DLD1 (cell line): ENCODE results near the gene NTRK3.

ENCODE experiments used
- in situ Hi-C: cut with HindIII; loops from 2 replicates; pipeline ENCODE4 v1.10.0; 2017; ENCODE audit warnings: low sequenced_read_pairs

NTRK3 gene

GRCh38 chr15:88188300-88188699 is 68.2 kb downstream of the NTRK3 start:
- in situ Hi-C loops, result no loop called here

GRCh38 chr15:88187195-88187594 is 69.3 kb downstream of the NTRK3 start:
- in situ Hi-C loops, result no loop called here

- in situ Hi-C loops, result no loop called here
Measured at GRCh38 chr15:88185584-88185983, 71.0 kb downstream of the NTRK3 start.

GRCh38 chr15:88181613-88182012 is 74.9 kb downstream of the NTRK3 start:
- in situ Hi-C loops, result no loop called here

DNA sequence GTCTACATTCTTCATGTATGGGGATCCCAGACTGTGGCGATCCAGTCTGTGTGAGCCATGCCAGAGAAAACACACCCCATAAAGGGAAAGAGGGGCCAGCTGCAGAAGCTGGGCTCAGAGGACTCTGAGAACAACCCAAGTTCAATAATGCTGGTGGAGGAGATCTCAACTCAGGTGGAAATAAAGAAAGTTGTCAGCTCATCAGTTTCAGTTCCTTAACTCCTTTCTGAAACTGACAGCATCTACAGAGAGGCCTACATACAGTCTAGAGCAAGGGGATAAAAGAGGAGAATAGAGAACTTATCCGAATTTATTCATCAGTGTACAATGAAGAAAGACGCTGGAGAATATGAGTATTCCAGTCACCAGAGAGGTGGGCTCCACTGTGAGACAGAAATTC is 77.0 kb downstream of the NTRK3 start:
- in situ Hi-C loops, result no loop called here

DNA sequence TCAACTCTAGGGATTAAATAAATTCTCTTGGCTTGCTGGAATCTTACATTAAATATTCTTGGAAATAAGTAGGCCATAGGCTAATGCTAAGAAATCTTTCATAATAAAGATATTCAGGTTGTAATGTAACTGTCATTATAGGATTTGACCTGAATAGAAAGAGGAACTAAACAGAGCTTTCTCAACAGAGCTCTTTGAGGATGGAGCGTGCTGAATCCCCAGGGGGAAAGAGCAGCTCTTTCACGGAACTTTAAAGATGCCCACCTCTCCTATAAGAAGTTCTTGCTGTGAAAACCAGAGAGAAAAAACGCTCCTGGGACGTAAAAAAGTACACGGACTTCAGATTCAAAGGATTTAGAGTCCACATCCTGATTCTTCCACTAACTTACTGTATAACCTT is 77.9 kb downstream of the NTRK3 start:
- in situ Hi-C loops, result no loop called here

DNA sequence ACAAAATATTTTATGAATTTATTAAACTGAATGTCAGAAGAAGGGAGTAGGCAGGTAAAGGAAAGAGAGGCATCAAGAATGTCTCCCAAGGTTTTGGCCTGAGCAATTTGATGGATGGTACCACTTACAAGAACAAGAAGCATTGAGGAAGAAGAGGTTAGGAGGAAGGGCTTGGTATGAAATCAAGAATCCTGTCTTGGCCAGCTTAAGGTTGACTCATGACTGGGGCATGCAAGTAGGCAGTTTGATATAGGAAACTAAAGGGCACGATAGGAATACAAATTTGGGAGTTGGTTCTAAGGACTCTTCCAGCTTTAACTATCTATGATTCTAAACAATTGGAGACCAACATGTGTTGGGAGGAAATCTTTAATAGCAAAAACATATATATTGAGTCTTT is 79.1 kb downstream of the NTRK3 start:
- in situ Hi-C loops, result no loop called here

GRCh38 chr15:88174571-88174970 is 82.0 kb downstream of the NTRK3 start:
- in situ Hi-C loops, result no loop called here

DNA sequence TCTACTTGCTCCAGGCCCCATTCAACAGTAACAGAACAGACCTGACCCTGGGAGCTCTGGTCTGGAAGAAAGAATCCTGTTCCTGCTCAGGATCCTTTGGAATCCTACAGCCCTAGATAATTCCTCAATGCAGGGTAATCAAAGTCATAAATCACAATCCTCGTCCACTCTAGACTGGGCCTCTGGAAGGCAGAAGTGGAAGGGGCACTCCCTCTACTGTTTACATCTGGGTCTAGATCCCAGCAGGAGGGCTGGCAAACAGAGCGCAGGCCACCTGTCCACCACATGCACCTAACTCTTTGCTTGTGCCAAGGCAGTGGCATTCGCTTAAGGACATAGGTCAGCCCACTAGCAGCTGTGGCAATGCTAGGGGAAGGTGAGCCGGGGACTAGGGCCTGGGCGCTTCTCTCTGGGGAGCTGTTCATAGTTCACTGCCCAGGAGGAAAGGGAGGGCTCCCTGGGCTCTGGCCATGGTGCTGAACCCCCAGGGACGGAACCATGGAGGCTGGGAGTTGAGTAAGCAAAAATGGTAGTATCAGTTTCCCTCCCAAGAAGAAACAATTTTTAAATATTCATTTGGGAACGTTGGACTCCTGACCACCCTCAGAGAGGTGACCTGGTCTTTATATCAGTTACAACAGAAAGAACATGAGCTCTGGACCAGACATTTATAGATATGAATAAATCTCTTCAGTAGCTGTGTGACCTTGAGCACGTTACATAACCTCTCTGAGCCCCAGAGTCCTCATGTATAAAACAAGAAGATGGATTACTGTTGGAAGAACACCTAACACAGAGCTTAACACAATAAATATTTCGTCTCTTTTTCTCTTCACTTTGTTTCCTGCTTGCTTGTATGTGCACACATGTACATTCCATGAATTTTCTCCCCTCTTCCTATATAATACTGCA is 90.2 kb downstream of the NTRK3 start:
- in situ Hi-C loops, result no loop called here

DNA sequence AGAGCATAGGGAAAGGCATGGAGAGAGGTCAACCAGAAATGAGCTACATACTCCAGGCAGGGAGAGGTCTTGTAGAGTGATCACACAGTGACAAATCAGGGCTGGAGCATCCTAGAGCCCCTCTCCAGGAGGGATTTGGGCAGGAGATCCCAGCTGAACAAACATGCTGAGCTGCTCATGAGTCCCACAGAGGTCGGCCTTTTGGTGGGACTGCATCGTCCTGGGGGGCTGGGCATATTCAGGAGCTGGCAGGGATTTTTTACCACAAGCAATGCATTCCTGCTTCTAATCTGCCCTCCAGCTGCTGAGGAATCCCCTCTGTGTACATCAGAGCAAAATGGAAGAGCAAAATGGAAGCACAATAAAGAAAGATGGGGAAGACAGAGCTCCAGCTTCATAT is 94.9 kb downstream of the NTRK3 start:
- in situ Hi-C loops, result no loop called here

GRCh38 chr15:88155310-88155709 is 101.2 kb downstream of the NTRK3 start:
- in situ Hi-C loops, result no loop called here

GRCh38 chr15:88152672-88153071 is 103.9 kb downstream of the NTRK3 start:
- in situ Hi-C loops, result no loop called here

GRCh38 chr15:88147760-88148159 is 108.8 kb downstream of the NTRK3 start:
- in situ Hi-C loops, result no loop called here

- in situ Hi-C loops, result no loop called here
Measured at GRCh38 chr15:88144921-88145653, 111.5 kb downstream of the NTRK3 start.

- in situ Hi-C loops, result no loop called here
Measured at GRCh38 chr15:88142121-88142520, 114.4 kb downstream of the NTRK3 start.

DNA sequence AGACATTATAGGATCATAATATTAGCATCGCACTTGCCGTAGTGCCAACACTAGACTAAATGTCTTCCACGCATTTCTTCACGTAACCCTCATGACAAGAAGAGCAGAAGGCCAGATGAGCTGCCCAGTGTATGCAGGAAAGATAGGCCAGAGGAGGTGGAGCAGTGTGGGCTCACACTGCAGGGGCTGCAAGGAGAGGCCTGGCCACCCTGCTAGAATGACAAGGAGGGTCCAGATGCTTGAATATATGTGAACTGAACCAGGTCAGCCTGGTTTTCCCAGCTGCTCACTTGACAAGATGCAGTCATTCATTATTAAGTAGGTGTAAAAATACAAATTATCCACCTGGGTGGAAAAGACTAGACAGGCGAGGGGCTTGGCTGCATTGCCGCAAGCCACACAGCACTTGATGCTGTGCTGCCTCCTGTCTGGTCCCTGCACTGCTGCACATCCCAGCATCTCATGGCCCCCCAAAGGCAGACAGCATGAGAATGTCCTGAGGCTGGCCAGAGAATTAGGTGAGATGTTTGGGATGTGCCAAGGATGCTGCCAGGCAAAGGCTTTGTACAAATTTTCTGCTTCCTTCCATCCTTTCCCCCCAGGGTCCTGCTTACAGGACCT is 115.2 kb downstream of the NTRK3 start:
- in situ Hi-C loops, result no loop called here

GRCh38 chr15:88140398-88140797 is 116.1 kb downstream of the NTRK3 start:
- in situ Hi-C loops, result no loop called here

DNA sequence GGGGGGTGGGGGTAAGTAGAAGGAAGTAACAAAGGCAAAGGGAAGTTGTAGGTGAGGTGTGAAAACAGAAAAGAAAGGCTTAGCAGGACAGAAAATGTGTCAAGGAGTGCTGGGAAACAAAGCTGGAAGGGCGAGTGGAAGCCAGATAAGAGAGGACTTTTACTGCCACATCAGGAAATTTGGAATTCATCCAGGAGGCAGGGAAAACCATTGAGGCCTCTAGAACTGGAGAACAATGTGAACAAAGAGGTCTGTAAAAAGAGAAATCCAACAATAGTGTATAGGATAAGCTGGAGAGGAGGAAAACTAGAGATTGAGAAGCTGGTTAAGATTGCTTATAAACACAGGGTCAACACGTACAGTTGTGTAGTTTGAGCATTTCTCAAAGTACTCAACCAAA is 116.6 kb downstream of the NTRK3 start:
- in situ Hi-C loops, result no loop called here

- in situ Hi-C loops, result no loop called here
Measured at GRCh38 chr15:88133795-88134194, 122.7 kb downstream of the NTRK3 start.

DNA sequence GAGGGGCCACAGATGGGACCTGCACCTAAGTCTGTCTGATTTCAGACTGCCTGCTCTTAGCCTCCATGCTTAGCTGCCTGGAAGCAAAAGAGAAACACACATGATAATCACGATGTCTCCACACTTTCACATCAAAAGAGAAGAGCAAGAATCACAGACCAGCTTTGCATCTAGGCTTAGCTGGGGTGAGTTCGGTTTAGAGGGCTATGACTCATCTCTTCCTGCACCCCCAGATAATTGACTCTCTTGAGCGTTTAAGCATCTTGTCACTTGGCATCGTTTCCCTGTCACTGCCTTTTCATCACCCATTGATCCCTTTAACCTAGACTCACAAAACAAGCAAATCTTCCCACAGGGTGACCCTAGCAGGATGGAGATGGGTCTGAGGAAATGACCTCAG is 124.0 kb downstream of the NTRK3 start:
- in situ Hi-C loops, result no loop called here

DNA sequence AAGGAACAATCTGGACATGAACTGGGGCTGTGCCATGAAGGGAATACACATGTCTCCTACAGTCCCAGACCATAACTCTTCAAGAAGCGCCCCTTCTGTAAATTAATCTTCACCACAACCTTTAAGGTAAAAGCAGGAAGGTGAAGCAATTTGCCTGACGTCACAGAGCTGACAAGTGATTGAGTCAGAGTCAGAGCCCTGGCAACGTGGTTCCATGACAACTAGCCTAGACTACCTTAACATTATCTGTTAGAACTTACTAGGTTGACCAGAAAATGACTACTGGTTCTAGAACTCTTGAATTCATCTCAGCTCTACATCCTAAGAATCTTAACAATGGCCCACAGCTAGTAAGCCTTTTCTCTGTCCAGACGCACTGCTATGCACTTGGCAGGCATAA is 124.6 kb downstream of the NTRK3 start:
- in situ Hi-C loops, result no loop called here

DNA sequence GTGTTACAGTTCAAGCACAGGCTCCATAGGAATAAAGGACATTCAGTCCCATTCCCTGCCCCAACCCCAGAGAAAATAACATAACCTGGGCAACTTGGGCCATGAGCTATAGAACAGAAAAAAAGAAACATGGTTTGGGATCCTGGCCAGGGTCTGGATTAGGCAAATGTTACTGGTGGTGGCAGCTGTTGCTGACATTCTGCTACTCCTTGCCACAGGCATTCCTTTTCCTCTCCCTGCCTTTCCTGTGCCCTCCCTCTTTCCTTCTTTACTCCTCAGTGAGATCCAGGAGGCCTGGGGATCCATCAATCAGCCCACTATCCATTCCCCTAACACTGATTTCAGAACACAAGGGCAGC is 129.1 kb downstream of the NTRK3 start:
- in situ Hi-C loops, result no loop called here
